Aorta (tissue), 5 donors: ENCODE results near the gene RAB11A. TPM values are rescaled to one million over a fixed set of nuclear protein-coding genes. Genes with fewer than 3 reads are reported as not detected.

ENCODE experiments used
- ATAC-seq: fragments of 200-7000 bp; cut with Tn5 transposase; one replicate; pipeline ENCODE4 v1.9.1; 2022; ENCODE audit warnings: moderate library complexity; ENCODE audit not compliant: low FRiP score
- DNase-seq, 2 donors: peaks; one replicate each; pipeline ENCODE4 v3.0.0-alpha.2; 2020
- H3K27ac ChIP-seq, 2 donors: one replicate each; pipeline ENCODE4 v1.5.1; 2013; ENCODE audit warnings: low read length in 2 of 2, mild to moderate bottlenecking in 2 of 2, moderate library complexity in 2 of 2, control low read depth in 1 of 2, inconsistent platforms in 1 of 2, low read depth in 1 of 2
- H3K27me3 ChIP-seq, 2 donors: one replicate each; pipeline ENCODE4 v1.6.1; 2013; ENCODE audit warnings: control low read depth in 1 of 2, low read length in 1 of 2, mild to moderate bottlenecking in 1 of 2, moderate library complexity in 1 of 2; ENCODE audit not compliant: insufficient read depth in 2 of 2, control insufficient read depth in 1 of 2
- H3K36me3 ChIP-seq, 2 donors: one replicate each; pipeline ENCODE4 v1.6.1; 2013; ENCODE audit warnings: control low read depth in 1 of 2, low read length in 1 of 2, mild to moderate bottlenecking in 1 of 2; ENCODE audit not compliant: insufficient read depth in 2 of 2, control insufficient read depth in 1 of 2
- H3K4me1 ChIP-seq, 2 donors: one replicate each; pipeline ENCODE4 v1.6.1; 2013; ENCODE audit warnings: low read length in 2 of 2, control low read depth in 1 of 2, mild to moderate bottlenecking in 1 of 2, moderate library complexity in 1 of 2; ENCODE audit not compliant: insufficient read depth in 2 of 2, control insufficient read depth in 1 of 2
- H3K4me3 ChIP-seq, 2 donors: one replicate each; pipeline ENCODE4 v1.5.1; 2013; ENCODE audit warnings: low read length in 2 of 2, control low read depth in 1 of 2, mild to moderate bottlenecking in 1 of 2
- H3K9me3 ChIP-seq: one replicate; pipeline ENCODE4 v1.6.1; 2013; ENCODE audit warnings: mild to moderate bottlenecking, low read length; ENCODE audit not compliant: control insufficient read depth
- whole genome bisulfite sequencing, 2 donors: extraction: QIAGEN DNeasy Blood & Tissue Kit; methylation state at CpG; one replicate each; pipeline ENCODE4 v1.1.7; 2013; 5-methylcytosine and 5-hydroxymethylcytosine counted together
- intact Hi-C, 2 donors: fragments of 100-400 bp; cut with DNase I; formaldehyde crosslinking; loops; one replicate each; pipeline versions ENCODE4 v1.14.2 to v1.15.0; 2022
- polyA plus RNA-seq, 2 donors: library from polyadenylated mRNA; stranded (reverse); fragments of 200-250 nt; gene quantifications; one replicate each; pipeline ENCODE4 v1.2.3, GENCODE V29; 2013
- total RNA-seq, 2 donors: library from RNA; stranded (reverse); fragmentation: NEBNext Ultra II Directional; extraction: Animal tissue kit (Norgen Biotek cat#: 25700); gene quantifications; one replicate each; pipeline ENCODE4 v1.2.1, GENCODE V29; 2021
- donor health status: healthy with polysubstance abuse.
- donor health status: Bipolar disorder and iron deficiency.
- donor health status: DM: no; HTN: no; CAD: no.
- donor health status: DM: no; HTN: no; CAD: no.
- donor health status: DM: yes; HTN: yes; CAD: no.

The RAB11A gene
- total and polyA plus RNA-seq, 4 donors: 89.0 to 156 (median 121) TPM

DNA sequence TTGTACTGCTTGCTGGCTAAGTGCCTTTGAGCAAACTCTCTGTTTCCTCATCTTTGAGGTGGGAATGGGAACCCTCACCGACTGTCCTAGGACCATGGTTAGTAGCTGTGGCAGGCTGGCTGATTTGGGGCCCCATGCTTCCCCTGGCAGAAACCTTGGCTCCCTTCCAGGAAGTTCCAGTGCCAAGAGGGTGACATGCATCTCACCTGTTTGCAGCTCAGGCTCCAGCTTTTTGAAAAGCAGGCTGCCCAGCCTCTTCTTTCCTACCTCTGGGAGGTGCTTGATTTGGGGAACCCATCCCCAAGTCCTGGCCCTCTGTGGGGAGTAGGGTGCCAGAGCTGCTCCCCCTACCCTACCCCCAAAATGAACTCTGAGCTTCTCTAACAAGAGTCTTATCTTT is 50.8 kb downstream of the RAB11A start:
- no peaks in the 10 kb centered on the region for H3K27me3 ChIP-seq
- no peaks in the 10 kb centered on the region for H3K36me3 ChIP-seq
- peak in 1 of 2 donors; percentile 35 for DNase-seq
- no peak for ATAC-seq
- H3K4me1 ChIP-seq: peaks cover 0 to 2% of the 10 kb centered on the region in 2 donors
- 39 to 52% methylated on average over 1 of the region's 1 CpG for WGBS, 2 donors
- no peak overlapping the region for H3K4me3 ChIP-seq
- no peaks in the 10 kb centered on the region for H3K9me3 ChIP-seq
- H3K27ac ChIP-seq: no peak overlapping the region
- intact Hi-C loops: no loop called here

DNA sequence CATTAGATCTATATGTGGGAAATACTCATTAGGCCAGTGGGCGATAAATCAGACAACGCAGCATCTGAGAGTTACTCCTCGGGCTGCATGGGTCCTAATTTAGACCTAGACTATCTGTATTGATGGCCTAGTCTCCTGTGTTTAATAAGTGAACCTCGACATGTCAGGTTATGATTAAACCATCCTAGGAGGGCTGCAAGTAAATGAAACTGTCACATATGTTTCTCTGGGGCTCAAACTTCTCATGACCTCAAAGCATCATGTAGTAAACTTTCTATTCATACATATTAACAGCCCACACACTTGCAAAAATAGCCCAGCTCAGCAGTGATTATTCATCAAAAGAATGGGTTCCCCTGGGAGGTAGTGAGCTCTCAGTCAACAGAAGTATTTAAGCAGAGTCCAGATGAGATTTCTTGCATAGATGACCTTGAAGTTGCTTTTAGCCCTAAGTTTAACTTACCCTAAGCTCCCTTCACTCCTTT is 51.6 kb downstream of the RAB11A start:
- Histone ChIP-seq H3K9me3 (no peaks in the 10 kb centered on the region), H3K4me1 (peaks cover 0 to 2% of the 10 kb centered on the region in 2 donors), H3K27ac (no peak overlapping the region), H3K4me3 (no peak overlapping the region), H3K27me3 (no peaks in the 10 kb centered on the region), H3K36me3 (no peaks in the 10 kb centered on the region)
- no peak for DNase-seq
- ATAC-seq: no peak
- 64 to 73% methylated on average over 4 of the region's 4 CpGs for WGBS, 2 donors
- intact Hi-C loops: no loop called here

DNA sequence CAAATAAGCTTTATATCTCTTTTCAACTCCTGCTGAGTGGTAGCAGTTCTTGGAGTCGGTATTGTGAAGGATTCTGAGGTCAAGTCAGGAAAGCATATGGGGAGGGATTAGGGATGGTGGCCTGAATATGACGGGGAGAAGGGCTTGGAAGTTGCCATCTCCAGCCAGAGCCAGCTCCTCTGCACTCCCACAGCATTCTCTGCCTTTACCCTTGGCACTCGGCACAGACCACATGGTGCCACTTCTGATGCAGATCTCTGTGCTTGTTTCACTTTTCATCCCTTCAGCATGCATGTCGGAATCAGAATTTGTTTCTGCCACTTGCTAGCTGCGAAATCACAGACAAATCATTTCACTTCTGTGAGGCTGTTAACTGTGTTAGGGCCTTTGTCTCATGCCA is 52.5 kb downstream of the RAB11A start:
- 51 to 62% methylated on average over 5 of the region's 5 CpGs for WGBS, 2 donors
- Histone ChIP-seq H3K36me3 (no peaks in the 10 kb centered on the region), H3K9me3 (no peaks in the 10 kb centered on the region), H3K4me3 (no peak overlapping the region), H3K27ac (no peak overlapping the region), H3K27me3 (no peaks in the 10 kb centered on the region), H3K4me1 (no peaks in the 10 kb centered on the region)
- ATAC-seq (no peak), DNase-seq (no peak)
- intact Hi-C loops: no loop called here

DNA sequence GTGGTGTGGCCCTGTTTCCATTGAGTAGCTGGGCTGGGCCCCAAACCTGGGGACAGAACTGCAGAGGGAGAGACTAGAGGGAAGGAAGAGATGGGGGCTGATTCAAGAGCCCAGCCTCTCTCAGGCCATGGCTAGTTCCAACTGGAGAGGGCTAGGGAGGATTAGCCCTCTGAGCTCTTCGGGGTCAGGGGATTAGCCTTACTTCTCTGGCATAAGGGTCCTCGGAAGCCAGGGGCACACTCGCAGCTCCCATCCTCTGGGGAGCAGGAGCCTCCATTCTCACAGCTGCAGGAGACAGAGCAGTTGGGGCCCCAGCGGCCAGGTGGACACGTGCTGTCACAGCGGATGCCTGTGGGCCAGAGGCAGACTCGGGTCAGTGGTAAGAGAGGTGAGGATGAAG is 53.3 kb downstream of the RAB11A start:
- H3K36me3 ChIP-seq: no peaks in the 10 kb centered on the region
- H3K27me3 ChIP-seq: no peaks in the 10 kb centered on the region
- DNase-seq (no peak), ATAC-seq (no peak)
- no peaks in the 10 kb centered on the region for H3K9me3 ChIP-seq
- H3K4me3 ChIP-seq: no peak overlapping the region
- intact Hi-C loops: no loop called here
- H3K4me1 ChIP-seq: no peaks in the 10 kb centered on the region
- no peak overlapping the region for H3K27ac ChIP-seq
- 86 to 94% methylated on average over 7 of the region's 7 CpGs for WGBS, 2 donors

DNA sequence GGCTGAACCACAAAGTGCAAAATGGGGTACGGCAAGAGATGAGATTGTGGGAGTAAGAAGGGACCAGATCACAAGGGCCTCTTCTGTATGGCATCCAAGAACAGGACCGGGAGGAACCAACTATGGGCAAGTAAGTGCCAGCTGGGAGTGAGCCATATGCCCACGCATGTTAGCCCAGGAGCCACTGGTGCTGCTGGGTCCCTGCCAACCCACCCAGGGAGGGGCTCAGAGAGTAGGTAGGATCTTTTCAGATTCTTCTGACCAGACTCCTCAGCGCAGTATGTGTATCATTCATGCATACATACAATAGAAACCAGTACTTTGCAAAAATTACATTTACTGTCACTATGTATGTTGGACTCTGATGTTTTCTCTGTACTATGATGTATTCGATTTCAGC is 54.0 kb downstream of the RAB11A start:
- 58% methylated on average over 5 of the region's 5 CpGs for WGBS, 2 donors
- no peak for DNase-seq
- H3K36me3 ChIP-seq: no peaks in the 10 kb centered on the region
- H3K27me3 ChIP-seq: no peaks in the 10 kb centered on the region
- no peaks in the 10 kb centered on the region for H3K9me3 ChIP-seq
- ATAC-seq: no peak
- H3K4me1 ChIP-seq: no peaks in the 10 kb centered on the region
- intact Hi-C loops: no loop called here
- no peak overlapping the region for H3K27ac ChIP-seq
- no peak overlapping the region for H3K4me3 ChIP-seq

DNA sequence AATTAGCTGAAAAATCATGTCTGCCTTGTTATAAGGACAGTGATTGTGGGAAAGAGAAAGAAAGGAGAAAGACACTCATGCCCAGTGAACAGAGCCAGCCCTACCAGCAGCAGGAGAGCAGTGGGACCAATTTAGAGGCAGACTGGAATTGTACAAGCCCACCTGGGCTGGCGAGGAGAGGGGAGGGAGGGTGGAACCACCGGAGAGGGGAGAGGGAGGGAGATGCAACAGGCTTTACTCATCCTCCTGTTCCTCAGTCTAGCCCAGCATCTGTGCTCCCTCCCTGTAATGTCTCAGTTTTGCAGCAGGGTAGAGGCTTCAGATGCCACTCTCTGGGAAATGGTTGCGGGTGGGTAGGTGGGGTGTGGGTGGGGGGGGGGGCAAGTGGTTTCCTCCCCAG is 54.7 kb downstream of the RAB11A start:
- Histone ChIP-seq H3K9me3 (no peaks in the 10 kb centered on the region), H3K27me3 (no peaks in the 10 kb centered on the region), H3K4me1 (no peaks in the 10 kb centered on the region), H3K36me3 (no peaks in the 10 kb centered on the region), H3K4me3 (no peak overlapping the region), H3K27ac (no peak overlapping the region)
- WGBS, 2 donors: 82 to 84% methylated on average over 3 of the region's 3 CpGs
- intact Hi-C loops: no loop called here
- ATAC-seq (no peak), DNase-seq (no peak)

DNA sequence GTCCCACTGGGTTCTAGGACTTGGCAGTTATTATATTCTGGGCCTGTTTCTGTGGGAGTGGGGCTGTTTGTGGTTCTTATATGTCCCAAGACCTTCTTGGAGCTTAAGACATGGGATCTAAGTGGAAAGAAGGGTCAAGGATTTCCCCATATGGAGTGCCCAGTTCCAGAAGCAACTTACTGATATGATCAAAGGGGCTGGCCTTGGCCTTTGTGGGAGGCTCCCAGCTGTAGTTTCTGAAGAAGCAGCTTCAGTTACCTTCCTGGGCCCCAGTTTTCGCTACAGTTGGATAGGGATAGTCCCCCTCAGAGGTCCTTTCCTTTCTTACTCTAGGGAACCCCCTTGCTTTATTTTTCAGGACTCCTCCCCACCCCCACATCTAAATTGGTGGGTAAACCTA is 56.0 kb downstream of the RAB11A start:
- H3K9me3 ChIP-seq: no peaks in the 10 kb centered on the region
- intact Hi-C loops: no loop called here
- no peak overlapping the region for H3K27ac ChIP-seq
- no peaks in the 10 kb centered on the region for H3K27me3 ChIP-seq
- H3K4me1 ChIP-seq: no peaks in the 10 kb centered on the region
- WGBS, 2 donors: 87 to 100% methylated on average over 1 of the region's 1 CpG
- H3K36me3 ChIP-seq: no peaks in the 10 kb centered on the region
- no peak for DNase-seq
- no peak for ATAC-seq
- H3K4me3 ChIP-seq: no peak overlapping the region

DNA sequence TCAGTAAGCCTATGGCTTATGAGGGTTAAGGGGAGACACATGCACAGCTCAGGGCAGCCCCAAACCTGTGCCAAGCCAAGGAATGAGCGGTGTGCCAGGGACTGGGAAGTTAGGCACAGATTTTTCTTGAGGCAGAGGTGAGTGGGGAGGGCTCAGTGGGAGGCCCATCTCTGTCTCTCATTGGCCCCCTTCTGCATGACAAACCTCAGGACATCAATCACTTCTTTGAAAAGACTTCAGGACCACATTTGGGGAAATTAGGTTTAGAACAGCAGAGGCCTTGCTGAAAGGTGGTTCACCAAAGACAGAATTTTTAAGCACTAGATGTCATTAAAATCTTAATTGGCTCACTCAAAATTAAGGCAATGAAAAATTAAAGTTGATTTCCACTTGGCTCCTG is 57.2 kb downstream of the RAB11A start:
- ATAC-seq (no peak), DNase-seq (no peak)
- H3K9me3 ChIP-seq: no peaks in the 10 kb centered on the region
- no peak overlapping the region for H3K4me3 ChIP-seq
- 95 to 100% methylated on average over 1 of the region's 1 CpG for WGBS, 2 donors
- no peaks in the 10 kb centered on the region for H3K27me3 ChIP-seq
- no peak overlapping the region for H3K27ac ChIP-seq
- H3K36me3 ChIP-seq: no peaks in the 10 kb centered on the region
- H3K4me1 ChIP-seq: no peaks in the 10 kb centered on the region
- intact Hi-C loops: no loop called here

DNA sequence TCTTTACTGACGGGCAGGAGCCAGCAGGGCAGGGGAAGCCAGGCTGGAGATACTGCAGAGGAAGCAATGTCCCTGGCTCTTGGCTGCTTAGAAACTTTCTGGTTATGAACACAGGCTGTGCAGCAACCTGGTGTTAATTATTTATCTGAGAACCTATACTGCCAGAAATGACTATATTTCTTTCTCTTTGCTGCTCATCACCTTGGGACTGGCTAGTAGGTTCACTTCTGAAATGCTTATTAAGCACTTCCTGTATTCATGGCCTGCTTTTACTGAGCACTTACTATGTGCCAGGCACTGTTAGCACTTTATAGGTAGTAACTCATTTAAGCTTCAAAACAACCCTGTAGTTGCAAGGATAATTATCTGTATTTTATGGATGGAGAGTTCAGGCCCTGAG is 57.6 kb downstream of the RAB11A start:
- intact Hi-C loops: no loop called here
- ATAC-seq (no peak), DNase-seq (no peak)
- WGBS, 2 donors: 95 to 100% methylated on average over 1 of the region's 1 CpG
- H3K36me3 ChIP-seq: no peaks in the 10 kb centered on the region
- no peaks in the 10 kb centered on the region for H3K9me3 ChIP-seq
- H3K4me3 ChIP-seq: no peak overlapping the region
- no peaks in the 10 kb centered on the region for H3K27me3 ChIP-seq
- no peaks in the 10 kb centered on the region for H3K4me1 ChIP-seq
- no peak overlapping the region for H3K27ac ChIP-seq
